IMR-90 (cell line): ENCODE measurements around the gene CLEC4M.

ENCODE experiments used
- FOS ChIP-seq: fragments of 150-350 bp; IDR thresholded peaks from 2 replicates; pipeline ENCODE4 v1.6.1; 2016; ENCODE audit warnings: low read depth, low read length
- MAFK ChIP-seq: IDR thresholded peaks from 2 replicates; pipeline ENCODE4 v1.6.1; 2012; ENCODE audit warnings: low read depth, low read length, improper control_type of control experiment
- MAZ ChIP-seq: IDR thresholded peaks from 2 replicates; pipeline ENCODE4 v1.6.1; 2012; ENCODE audit warnings: low read depth, mild to moderate bottlenecking, low read length, improper control_type of control experiment, moderate library complexity, borderline replicate concordance
- MXI1 ChIP-seq: IDR thresholded peaks from 2 replicates; pipeline ENCODE4 v1.6.1; 2012; ENCODE audit warnings: low read depth, mild to moderate bottlenecking, low read length, moderate library complexity, borderline replicate concordance
- POLR2A ChIP-seq: IDR thresholded peaks from 2 replicates; pipeline ENCODE4 v1.6.1; 2012; ENCODE audit warnings: mild to moderate bottlenecking, low read depth, low read length
- RAD21 ChIP-seq: IDR thresholded peaks from 2 replicates; pipeline ENCODE4 v1.6.1; 2012; ENCODE audit warnings: low read length, improper control_type of control experiment
- RCOR1 ChIP-seq: IDR thresholded peaks from 2 replicates; pipeline ENCODE4 v1.6.1; 2012; ENCODE audit warnings: mild to moderate bottlenecking, low read length, improper control_type of control experiment; ENCODE audit not compliant: insufficient replicate concordance
- TF ChIP-seq, protein P1 (sequence below): conservative IDR thresholded peaks from 2 replicates; pipeline ENCODE4 v1.5.1; 2012; ENCODE audit warnings: mild to moderate bottlenecking, low read depth, low read length, improper control_type of control experiment

DNA sequence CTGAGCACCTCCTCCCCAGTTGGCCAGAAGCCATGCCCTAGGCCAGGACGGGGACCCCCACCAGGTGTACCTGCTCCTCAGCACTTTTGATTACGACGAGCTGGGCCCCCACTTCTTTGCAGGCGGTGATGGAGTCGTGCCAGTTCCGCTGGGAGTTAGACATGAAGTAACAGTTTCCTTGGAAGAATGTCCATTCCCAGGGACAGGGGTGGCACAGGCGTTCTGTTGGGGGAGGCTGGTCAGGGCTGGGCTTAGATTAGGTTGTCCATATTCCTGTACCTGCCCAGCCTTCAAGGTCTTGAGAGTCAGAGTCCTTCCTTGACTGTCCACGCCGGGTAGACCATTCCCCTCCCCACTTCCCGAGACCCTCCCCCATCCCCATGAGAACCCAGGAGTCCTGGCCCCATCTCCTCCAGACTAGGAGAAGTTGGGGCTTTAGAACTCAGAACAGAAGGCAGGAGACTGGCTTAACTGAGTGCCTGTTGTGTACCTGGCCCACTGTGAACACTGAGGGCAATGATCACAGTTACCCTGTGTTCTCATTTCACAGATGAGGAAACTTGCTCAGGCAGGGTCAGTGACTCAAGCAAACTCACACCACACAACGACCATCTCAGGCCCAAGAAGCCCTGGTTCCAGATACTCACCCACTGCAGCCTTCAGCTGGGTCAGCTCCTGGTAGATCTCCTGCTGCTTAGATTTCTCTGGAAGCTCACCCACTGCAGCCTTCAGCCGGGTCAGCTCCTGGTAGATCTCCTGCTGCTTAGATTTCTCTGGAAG, 18.0 kb upstream of the CLEC4M start:
- TF ChIP-seq MXI1 (no peak), RCOR1 (no peak), RAD21 (no peak), MAFK (no peak), POLR2A (no peak), FOS (no peak), MAZ (no peak)
- TF ChIP-seq, protein P1, sequence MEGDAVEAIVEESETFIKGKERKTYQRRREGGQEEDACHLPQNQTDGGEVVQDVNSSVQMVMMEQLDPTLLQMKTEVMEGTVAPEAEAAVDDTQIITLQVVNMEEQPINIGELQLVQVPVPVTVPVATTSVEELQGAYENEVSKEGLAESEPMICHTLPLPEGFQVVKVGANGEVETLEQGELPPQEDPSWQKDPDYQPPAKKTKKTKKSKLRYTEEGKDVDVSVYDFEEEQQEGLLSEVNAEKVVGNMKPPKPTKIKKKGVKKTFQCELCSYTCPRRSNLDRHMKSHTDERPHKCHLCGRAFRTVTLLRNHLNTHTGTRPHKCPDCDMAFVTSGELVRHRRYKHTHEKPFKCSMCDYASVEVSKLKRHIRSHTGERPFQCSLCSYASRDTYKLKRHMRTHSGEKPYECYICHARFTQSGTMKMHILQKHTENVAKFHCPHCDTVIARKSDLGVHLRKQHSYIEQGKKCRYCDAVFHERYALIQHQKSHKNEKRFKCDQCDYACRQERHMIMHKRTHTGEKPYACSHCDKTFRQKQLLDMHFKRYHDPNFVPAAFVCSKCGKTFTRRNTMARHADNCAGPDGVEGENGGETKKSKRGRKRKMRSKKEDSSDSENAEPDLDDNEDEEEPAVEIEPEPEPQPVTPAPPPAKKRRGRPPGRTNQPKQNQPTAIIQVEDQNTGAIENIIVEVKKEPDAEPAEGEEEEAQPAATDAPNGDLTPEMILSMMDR: no peak
